Astrocyte of the cerebellum (primary cell): ENCODE data around the gene NCF4.

ENCODE experiments used
- DNase-seq: peaks from one replicate; pipeline ENCODE4 v3.0.0-alpha.2; 2011; ENCODE audit warnings: low read depth
- H3K4me3 ChIP-seq: 2 replicates; pipeline ENCODE4 v1.5.1; 2011; ENCODE audit warnings: mild to moderate bottlenecking, low read depth, low read length, moderate library complexity
- in situ Hi-C: cut with HindIII; loops from 2 replicates; pipeline ENCODE4 v1.10.0; 2017; ENCODE audit warnings: low sequenced_read_pairs
- TF ChIP-seq, protein P1 (sequence below): IDR thresholded peaks from 2 replicates; pipeline ENCODE4 v1.5.1; 2012; ENCODE audit warnings: low read length, low read depth, moderate library complexity, mild to moderate bottlenecking; ENCODE audit errors: missing control alignments

NCF4 gene

DNA sequence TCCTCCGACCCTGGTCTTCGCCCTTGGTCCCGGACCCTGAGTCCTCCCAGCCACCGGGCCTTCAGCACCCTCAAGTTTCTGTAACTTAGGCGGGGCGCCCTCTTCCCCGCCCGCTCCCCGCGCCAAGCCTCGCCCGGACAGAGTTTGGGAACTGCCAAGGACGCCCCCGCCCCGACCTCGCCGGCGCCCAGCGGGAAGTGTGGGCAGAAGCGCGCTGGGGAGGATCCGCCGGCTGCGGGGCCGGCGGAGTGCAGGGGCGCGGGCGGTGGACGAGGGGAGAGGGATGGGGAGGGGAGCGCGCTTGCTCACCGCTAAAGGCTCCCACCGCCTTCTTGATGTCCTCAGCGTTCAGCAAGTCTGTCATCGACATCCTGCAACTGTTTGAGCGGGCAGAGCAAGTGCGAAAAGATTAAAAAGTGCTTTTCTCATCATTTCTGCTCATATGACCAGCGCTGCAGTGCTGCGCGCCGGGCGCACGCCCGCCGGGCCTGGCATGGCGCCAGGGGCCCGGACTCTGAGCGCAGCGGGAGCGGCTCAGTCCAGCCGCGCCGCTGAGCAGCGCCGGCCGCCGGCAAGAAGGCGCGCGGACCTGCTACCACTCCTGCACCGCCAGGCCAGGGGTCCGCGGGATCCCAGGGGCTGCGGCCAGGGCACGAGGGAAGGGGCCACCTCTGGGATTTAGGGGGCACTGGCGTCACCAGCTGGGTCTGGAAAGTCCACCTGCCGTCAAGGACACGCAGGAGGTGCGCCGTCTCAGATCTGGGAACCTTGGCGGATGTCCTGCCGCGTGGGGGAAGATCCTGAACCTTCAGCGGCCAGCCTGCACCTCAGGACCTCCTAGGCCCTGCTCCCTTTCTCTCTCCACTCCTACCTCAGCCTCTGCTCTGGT lies 43.9 kb upstream of the NCF4 start, which contains the start of gene PVALB:
TSS of gene PVALB (minus strand) at position 400 of the 889 bp plus-strand sequence. CDS start at position 370, 30 bp downstream.
- DNase-seq, result no peak
- in situ Hi-C loops, result no loop called here
- TF ChIP-seq, protein P1, sequence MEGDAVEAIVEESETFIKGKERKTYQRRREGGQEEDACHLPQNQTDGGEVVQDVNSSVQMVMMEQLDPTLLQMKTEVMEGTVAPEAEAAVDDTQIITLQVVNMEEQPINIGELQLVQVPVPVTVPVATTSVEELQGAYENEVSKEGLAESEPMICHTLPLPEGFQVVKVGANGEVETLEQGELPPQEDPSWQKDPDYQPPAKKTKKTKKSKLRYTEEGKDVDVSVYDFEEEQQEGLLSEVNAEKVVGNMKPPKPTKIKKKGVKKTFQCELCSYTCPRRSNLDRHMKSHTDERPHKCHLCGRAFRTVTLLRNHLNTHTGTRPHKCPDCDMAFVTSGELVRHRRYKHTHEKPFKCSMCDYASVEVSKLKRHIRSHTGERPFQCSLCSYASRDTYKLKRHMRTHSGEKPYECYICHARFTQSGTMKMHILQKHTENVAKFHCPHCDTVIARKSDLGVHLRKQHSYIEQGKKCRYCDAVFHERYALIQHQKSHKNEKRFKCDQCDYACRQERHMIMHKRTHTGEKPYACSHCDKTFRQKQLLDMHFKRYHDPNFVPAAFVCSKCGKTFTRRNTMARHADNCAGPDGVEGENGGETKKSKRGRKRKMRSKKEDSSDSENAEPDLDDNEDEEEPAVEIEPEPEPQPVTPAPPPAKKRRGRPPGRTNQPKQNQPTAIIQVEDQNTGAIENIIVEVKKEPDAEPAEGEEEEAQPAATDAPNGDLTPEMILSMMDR, result no peak
- no peak within 1 kb of the TSS for H3K4me3 ChIP-seq

DNA sequence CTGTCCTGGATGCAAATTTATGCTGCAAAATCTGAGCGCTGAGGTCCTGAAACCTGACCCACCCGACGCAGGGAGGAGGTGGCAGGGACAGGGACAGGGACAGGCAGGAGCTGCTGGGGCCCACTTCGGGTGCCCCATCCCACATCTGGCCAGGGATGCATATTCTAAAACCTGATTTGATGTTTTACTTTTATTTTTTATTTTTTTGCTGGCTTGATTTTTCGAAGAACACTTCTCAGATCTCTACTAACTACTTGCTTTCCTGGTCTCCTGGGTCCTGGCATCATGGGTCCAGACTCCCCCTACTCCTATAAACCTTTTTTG lies 43.3 kb upstream of the NCF4 start:
- no peak overlapping the region for H3K4me3 ChIP-seq
- in situ Hi-C loops, result no loop called here
- TF ChIP-seq, protein P1, result no peak
- DNase-seq, result no peak

DNA sequence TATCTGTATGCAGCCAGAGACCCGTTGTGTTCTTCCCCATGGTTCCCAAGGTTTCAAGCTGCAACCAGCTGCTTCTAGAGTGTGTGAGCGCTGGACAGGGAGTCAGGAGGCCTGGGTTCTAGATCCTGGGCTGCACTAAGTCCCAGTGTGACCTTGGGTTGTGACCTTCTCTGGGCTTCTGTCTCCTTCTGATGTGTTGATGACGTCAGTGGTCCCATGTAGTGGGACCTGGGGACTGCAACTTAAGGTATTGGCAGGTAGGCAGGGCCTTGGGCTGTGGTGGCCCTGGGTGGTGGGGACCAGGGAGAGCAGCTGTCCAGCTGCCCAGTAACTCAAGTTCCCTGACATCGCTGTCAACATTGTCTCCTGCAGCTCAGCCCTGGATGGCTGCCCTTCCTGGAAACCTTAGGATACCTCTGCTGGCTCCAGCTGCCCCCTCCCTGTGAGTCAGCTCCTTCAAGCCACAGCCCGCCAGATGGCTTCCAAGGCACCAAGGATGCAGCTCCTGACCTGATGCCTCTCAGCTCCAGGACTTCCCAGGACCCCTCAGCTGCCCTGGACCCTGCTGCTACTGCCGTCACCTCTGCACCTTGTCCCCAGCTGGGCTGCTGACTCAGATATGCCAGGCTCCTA lies 42.7 kb upstream of the NCF4 start:
- in situ Hi-C loops, result no loop called here
- TF ChIP-seq, protein P1, result no peak
- DNase-seq, result no peak
- no peak overlapping the region for H3K4me3 ChIP-seq

DNA sequence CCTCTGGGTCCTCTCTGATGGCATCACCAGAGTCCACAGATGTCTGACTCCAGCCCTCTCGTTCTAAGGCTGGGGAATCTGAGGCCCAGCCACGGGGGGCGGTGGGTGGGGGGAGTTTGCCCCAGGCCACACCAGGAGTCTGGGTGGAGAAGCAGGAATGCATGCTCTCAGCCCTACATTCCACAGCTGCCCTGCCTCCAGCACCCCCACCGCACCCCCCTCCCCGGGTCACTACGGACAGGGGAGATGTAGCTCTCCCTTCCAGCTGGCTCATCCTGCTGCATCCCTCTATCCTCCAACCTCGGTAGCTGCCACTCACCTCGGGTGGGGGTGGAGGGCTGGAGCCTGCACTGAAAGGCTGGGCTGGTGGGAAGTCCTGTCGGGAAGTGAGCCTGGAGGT lies 41.7 kb upstream of the NCF4 start:
- no peak for DNase-seq
- in situ Hi-C loops, result no loop called here
- H3K4me3 ChIP-seq, result no peak overlapping the region
- TF ChIP-seq, protein P1, result no peak

DNA sequence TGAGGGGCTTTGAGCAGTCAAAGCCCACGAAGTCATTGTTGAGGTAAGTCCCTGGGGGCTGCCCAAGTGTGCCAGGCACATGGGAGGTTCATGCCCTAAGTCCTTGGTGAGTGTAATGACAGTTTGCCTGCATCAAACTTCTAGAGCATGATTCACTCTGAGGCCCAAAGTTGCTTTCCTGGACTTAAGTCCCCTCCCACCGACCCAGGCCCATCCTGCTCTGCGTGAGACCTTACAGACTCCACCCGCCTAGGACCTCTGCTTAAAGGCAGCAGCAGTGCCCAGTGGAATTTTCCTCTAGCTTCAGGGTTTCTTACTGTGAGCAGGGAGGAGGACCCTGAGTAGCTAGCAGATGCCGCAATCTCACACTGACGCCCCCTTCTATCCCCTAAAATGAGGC lies 38.2 kb upstream of the NCF4 start:
- DNase-seq, result no peak
- in situ Hi-C loops, result no loop called here
- TF ChIP-seq, protein P1, result no peak
- no peak overlapping the region for H3K4me3 ChIP-seq

DNA sequence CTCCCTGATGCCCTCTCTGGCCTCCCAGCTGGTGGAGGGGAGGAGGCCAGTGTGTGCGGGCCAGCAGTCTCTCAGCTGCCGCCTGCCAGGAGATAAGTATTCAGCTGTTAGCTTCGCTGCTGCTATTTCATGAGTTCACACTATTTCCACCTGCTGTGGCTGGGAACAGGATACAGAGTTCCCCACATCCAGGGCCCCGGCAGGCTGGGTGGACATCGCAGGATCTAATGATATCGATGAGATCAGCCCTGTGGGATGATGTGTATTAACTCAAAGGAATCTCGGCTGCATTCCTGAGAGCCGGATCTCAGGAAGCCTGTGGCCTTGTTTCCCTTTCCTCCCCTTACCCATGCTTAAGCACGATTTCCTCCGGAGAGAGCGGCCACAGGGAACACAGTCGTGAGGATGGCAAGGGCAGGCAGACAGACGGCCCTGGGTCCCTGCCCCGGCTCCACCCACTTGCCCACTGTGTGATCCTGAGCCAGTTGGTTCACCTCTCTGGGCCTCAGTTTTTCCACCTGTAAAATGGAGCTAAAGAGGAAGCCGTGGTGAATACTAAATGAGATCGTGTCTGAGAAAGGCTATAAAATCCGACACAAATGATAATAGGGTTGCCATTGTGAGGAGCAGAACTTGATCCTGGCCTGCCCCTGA lies 37.5 kb upstream of the NCF4 start:
- TF ChIP-seq, protein P1, result no peak
- no peak for DNase-seq
- in situ Hi-C loops, result no loop called here
- H3K4me3 ChIP-seq, result no peak overlapping the region
